Kidney (tissue), 14 donors: ENCODE data around the gene RIMBP2. TPM values are rescaled to one million over a fixed set of nuclear protein-coding genes. Genes with fewer than 3 reads are reported as not detected.

Experiments used
- DNase-seq, 5 donors: peaks; one replicate each; pipeline ENCODE4 v3.0.0-alpha.2; 2013 to 2020
- FAIRE-seq: peaks from 2 replicates; lab custom pipeline; 2012; peaks lifted over from hg19 to GRCh38; lab: Jason Lieb, UNC
- H3K27ac ChIP-seq, 2 donors: one replicate each; pipeline ENCODE4 v1.7.0; 2013; ENCODE audit warnings: low read depth in 2 of 2, low read length in 2 of 2, inconsistent platforms in 1 of 2
- H3K27me3 ChIP-seq: one replicate; pipeline ENCODE4 v1.7.1; 2013; ENCODE audit warnings: low read length, inconsistent platforms; ENCODE audit not compliant: control insufficient read depth, insufficient read depth
- H3K36me3 ChIP-seq, 3 donors: one replicate each; pipeline versions ENCODE4 v1.7.0 to v1.7.1; 2013; ENCODE audit warnings: low read length in 3 of 3, control low read depth in 1 of 3, inconsistent platforms in 1 of 3; ENCODE audit not compliant: insufficient read depth in 3 of 3, control insufficient read depth in 2 of 3
- H3K4me1 ChIP-seq, 3 donors: one replicate each; pipeline versions ENCODE4 v1.7.0 to v1.7.1; 2013; ENCODE audit warnings: low read length in 3 of 3, inconsistent platforms in 1 of 3, low read depth in 1 of 3; ENCODE audit not compliant: control insufficient read depth in 2 of 3, insufficient read depth in 2 of 3
- H3K4me3 ChIP-seq, 3 donors: one replicate each; pipeline versions ENCODE4 v1.7.0 to v1.8.1; 2013; ENCODE audit warnings: low read length in 3 of 3, control low read depth in 1 of 3, inconsistent platforms in 1 of 3
- H3K9ac ChIP-seq, 3 donors: one replicate each; pipeline versions ENCODE4 v1.7.0 to v1.7.1; 2013; ENCODE audit warnings: low read length in 3 of 3, control low read depth in 1 of 3, inconsistent platforms in 1 of 3
- H3K9me3 ChIP-seq, 3 donors: one replicate each; pipeline versions ENCODE4 v1.7.0 to v1.7.1; 2013; ENCODE audit warnings: low read length in 3 of 3, control low read depth in 1 of 3, inconsistent platforms in 1 of 3; ENCODE audit not compliant: control insufficient read depth in 2 of 3, insufficient read depth in 1 of 3
- intact Hi-C: fragments of 100-400 bp; cut with DNase I; formaldehyde crosslinking; loops from one replicate; pipeline ENCODE4 v1.11.1; 2022
- polyA plus RNA-seq: library from polyadenylated mRNA; stranded (reverse); fragments of 350-450 nt; fragmentation: Illumina TruSeq; extraction: RNeasy Lipid Tissue Mini Kit (QIAGEN cat#74804); gene quantifications from one replicate; pipeline ENCODE4 v1.2.3, GENCODE V29; 2014; ENCODE audit warnings: low read depth, low replicate concordance; ENCODE audit not compliant: insufficient read depth
- total RNA-seq: library from RNA; stranded (reverse); fragmentation: NEBNext Ultra II Directional; extraction: Animal tissue kit (Norgen Biotek cat#: 25700); gene quantifications from one replicate; pipeline ENCODE4 v1.2.1, GENCODE V29; 2021
- TF ChIP-seq, protein P1 (sequence below): IDR thresholded peaks from 3 replicates; pipeline ENCODE4 v1.5.1; 2012; ENCODE audit warnings: mild to moderate bottlenecking, moderate library complexity, borderline replicate concordance; ENCODE audit not compliant: insufficient read depth; ENCODE audit errors: extremely low read depth
- donor health status: control.
- donor health status: control.
- donor health status: control.
- donor health status: control.
- donor health status: control.
- donor health status: DM: yes; HTN: yes; CAD: no.
- donor health status: Normal renal cell carcinoma (clear cell type).

Gene RIMBP2
- total and polyA plus RNA-seq, 2 donors from 2014 or later = 2.8 to 51.7 TPM

- H3K4me3 ChIP-seq = no peak overlapping the region
- DNase-seq (peak in 1 of 5 donors; percentile 10), FAIRE-seq (no peak)
- TF ChIP-seq, protein P1, sequence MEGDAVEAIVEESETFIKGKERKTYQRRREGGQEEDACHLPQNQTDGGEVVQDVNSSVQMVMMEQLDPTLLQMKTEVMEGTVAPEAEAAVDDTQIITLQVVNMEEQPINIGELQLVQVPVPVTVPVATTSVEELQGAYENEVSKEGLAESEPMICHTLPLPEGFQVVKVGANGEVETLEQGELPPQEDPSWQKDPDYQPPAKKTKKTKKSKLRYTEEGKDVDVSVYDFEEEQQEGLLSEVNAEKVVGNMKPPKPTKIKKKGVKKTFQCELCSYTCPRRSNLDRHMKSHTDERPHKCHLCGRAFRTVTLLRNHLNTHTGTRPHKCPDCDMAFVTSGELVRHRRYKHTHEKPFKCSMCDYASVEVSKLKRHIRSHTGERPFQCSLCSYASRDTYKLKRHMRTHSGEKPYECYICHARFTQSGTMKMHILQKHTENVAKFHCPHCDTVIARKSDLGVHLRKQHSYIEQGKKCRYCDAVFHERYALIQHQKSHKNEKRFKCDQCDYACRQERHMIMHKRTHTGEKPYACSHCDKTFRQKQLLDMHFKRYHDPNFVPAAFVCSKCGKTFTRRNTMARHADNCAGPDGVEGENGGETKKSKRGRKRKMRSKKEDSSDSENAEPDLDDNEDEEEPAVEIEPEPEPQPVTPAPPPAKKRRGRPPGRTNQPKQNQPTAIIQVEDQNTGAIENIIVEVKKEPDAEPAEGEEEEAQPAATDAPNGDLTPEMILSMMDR = no peak
- H3K36me3 ChIP-seq = peaks cover 0 to 7% (median 0%) of the 10 kb centered on the region in 3 donors
- H3K9ac ChIP-seq = no peak overlapping the region
- no peaks in the 10 kb centered on the region for H3K4me1 ChIP-seq
- intact Hi-C loops = no loop called here
- peaks cover 4% of the 10 kb centered on the region for H3K27me3 ChIP-seq
- H3K9me3 ChIP-seq = peaks cover 0 to 15% (median 0%) of the 10 kb centered on the region in 3 donors
- no peak overlapping the region for H3K27ac ChIP-seq
These were observed 48.0 kb upstream of the RIMBP2 start for GRCh38 chr12:130764073-130764472.

DNA sequence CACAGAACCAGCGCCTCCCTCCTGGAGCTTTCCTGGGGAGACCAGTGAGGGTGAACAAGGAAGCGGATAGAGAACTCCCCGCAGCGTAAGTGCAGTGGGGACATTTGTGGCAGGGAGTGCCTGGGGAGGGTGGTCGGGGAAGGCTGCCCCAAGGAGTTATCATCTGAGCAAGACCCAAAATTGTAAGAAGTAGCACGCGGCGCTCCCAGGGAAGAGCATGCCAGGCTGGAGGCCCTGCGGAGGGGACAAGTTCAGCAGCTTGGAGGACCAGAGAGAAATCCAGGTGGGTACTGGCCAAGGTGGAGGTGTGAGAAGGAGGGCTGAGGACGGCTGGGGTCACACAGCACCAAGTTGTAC lies 46.2 kb upstream of the RIMBP2 start:
- Histone ChIP-seq H3K36me3 (peaks cover 0 to 7% (median 0%) of the 10 kb centered on the region in 3 donors), H3K9ac (no peak overlapping the region), H3K4me3 (no peak overlapping the region), H3K4me1 (no peaks in the 10 kb centered on the region), H3K27me3 (peaks cover 4% of the 10 kb centered on the region), H3K27ac (no peak overlapping the region), H3K9me3 (peaks cover 0 to 15% (median 0%) of the 10 kb centered on the region in 3 donors)
- TF ChIP-seq, protein P1 = no peak
- FAIRE-seq (no peak), DNase-seq (peak in 1 of 5 donors; percentile 51)
- intact Hi-C loops = no loop called here

DNA sequence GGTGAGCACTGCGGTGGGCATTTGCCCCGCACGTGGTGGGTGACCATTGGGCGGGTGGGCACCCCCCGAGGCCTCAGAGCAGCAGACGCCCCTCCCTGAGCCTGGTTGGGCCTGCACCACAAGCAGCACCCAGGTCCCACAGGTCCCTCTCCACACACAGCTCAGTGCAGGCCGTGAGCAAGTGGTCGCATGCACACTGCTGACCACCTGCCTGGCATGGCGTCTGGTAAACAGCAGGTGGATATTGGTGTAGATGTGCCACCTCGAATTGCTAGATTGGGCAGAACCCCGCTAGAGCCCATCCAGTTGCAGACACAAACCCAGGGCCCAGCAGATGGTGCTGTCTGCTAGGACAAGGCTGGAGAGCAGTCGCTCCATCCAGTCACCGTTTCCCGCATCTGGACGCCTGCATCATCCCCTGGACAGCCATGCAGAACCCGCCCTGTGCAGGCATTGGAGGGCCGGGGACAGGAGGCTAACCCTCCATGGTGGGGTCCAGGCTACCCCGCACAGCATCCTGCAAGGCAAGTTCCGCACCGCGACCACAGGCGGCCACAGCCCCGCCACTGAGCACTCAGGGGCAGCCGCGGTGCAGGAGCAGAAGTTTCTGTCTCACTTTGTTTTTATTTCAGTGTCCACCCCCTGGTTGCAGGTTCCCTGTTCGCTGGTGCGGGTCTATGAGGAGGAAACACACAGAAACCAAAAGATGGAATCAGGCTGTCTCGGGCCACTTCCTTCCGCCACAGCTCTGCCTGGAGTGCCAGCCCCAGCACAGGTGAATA lies 45.6 kb upstream of the RIMBP2 start:
- no peaks in the 10 kb centered on the region for H3K4me1 ChIP-seq
- peaks cover 0 to 15% (median 0%) of the 10 kb centered on the region in 3 donors for H3K9me3 ChIP-seq
- peaks cover 4% of the 10 kb centered on the region for H3K27me3 ChIP-seq
- H3K4me3 ChIP-seq = no peak overlapping the region
- H3K36me3 ChIP-seq = peaks cover 0 to 7% (median 0%) of the 10 kb centered on the region in 3 donors
- intact Hi-C loops = no loop called here
- FAIRE-seq = no peak
- no peak overlapping the region for H3K9ac ChIP-seq
- DNase-seq = peak; percentile 65 to 81 (median 75)
- H3K27ac ChIP-seq = no peak overlapping the region
- TF ChIP-seq, protein P1 = peak; percentile 39
